Caco-2 (cell line): ENCODE results near the gene FES. TPM values are rescaled to one million over a fixed set of nuclear protein-coding genes. Genes with fewer than 3 reads are reported as not detected.

ENCODE experiments used
- BruUV-seq: library from RNA; stranded (reverse); fragments of 400-500 nt; replicated peaks from 2 replicates; lab custom pipeline; 2021; lab: Mats Ljungman, UMichigan
- CTCF ChIA-PET: fragments of 300-600 bp; sonication (Branson Sonifier 250); formaldehyde crosslinking; loops from one replicate; lab custom pipeline; 2022; ENCODE audit warnings: antibody characterized with exemption; lab: Charles Lee
- POLR2A ChIA-PET: fragments of 300-600 bp; sonication (Branson Sonifier 250); formaldehyde crosslinking; loops from one replicate; lab custom pipeline; 2022; ENCODE audit warnings: antibody characterized with exemption; lab: Charles Lee
- DNase-seq, 2 experiments: peaks; one replicate each; pipeline versions ENCODE4 v3.0.0 to v3.0.0-alpha.2; 2020 to 2022
- H3K27me3 ChIP-seq: replicated peaks from 2 replicates; pipeline ENCODE4 v1.6.0; 2011; ENCODE audit warnings: low read length; ENCODE audit not compliant: control insufficient read depth, insufficient read depth
- H3K36me3 ChIP-seq: 2 replicates; pipeline ENCODE4 v1.5.1; 2011; ENCODE audit warnings: low read length; ENCODE audit not compliant: control insufficient read depth, insufficient read depth
- H3K4me1 ChIP-seq: fragments of 250-450 bp; sonication (Bioruptor Pico); 2 replicates; pipeline ENCODE4 v1.5.1; 2020; ENCODE audit warnings: mild to moderate bottlenecking
- H3K4me3 ChIP-seq: 2 replicates; pipeline ENCODE4 v1.5.1; 2011; ENCODE audit warnings: low read depth, mild to moderate bottlenecking, control low read depth, low read length
- H3K9me3 ChIP-seq: fragments of 250-450 bp; sonication (Bioruptor Pico); 2 replicates; pipeline ENCODE4 v1.5.1; 2020; ENCODE audit warnings: mild to moderate bottlenecking, moderate library complexity
- H3K27ac Mint-ChIP-seq: one replicate; pipeline ENCODE4 v1.8.0; 2022; ENCODE audit warnings: mixed read lengths; ENCODE audit not compliant: unreplicated experiment
- H3K27me3 Mint-ChIP-seq: one replicate; pipeline ENCODE4 v1.8.0; 2022; ENCODE audit warnings: mixed read lengths; ENCODE audit not compliant: insufficient read depth, unreplicated experiment
- H3K36me3 Mint-ChIP-seq: one replicate; pipeline ENCODE4 v1.8.0; 2022; ENCODE audit warnings: mild to moderate bottlenecking, mixed read lengths; ENCODE audit not compliant: insufficient read depth, unreplicated experiment
- H3K4me1 Mint-ChIP-seq: one replicate; pipeline ENCODE4 v1.8.0; 2022; ENCODE audit warnings: low read depth, mixed read lengths; ENCODE audit not compliant: unreplicated experiment
- H3K4me3 Mint-ChIP-seq: one replicate; pipeline ENCODE4 v1.8.0; 2022; ENCODE audit warnings: mild to moderate bottlenecking, moderate library complexity, mixed read lengths; ENCODE audit not compliant: unreplicated experiment
- H3K9me3 Mint-ChIP-seq: one replicate; pipeline ENCODE4 v1.8.0; 2022; ENCODE audit warnings: mixed read lengths; ENCODE audit not compliant: unreplicated experiment
- intact Hi-C: fragments of 100-400 bp; cut with micrococcal nuclease; formaldehyde crosslinking; loops from one replicate; pipeline ENCODE4 v1.10.0; 2022; ENCODE audit not compliant: unreplicated experiment
- total RNA-seq: library from RNA; stranded (reverse); gene quantifications from 2 replicates; pipeline ENCODE4 v1.2.3, GENCODE V29; 2022
- TF ChIP-seq, protein P1 (sequence below), 2 experiments: fragments of 200-600 bp in 1 of 2; IDR thresholded peaks; 1 replicate in 1 of 2; 2 replicates in 1 of 2; pipeline versions ENCODE4 v1.5.1 to v1.8.0; 2011 to 2022; ENCODE audit warnings: antibody characterized with exemption in 1 of 2, control low read depth in 1 of 2, inconsistent platforms in 1 of 2, low read depth in 1 of 2, low read length in 1 of 2, mild to moderate bottlenecking in 1 of 2, moderate library complexity in 1 of 2; ENCODE audit not compliant: insufficient read depth in 1 of 2, severe bottlenecking in 1 of 2, unreplicated experiment in 1 of 2

The FES gene
- total RNA-seq, 1 experiment from 2014 or later, result 1.7 TPM

- Mint-ChIP-seq H3K27ac (no peak overlapping the region), H3K4me1 (no peaks in the 10 kb centered on the region), H3K27me3 (no peaks in the 10 kb centered on the region), H3K4me3 (no peak overlapping the region), H3K9me3 (no peaks in the 10 kb centered on the region), H3K36me3 (peaks cover 19% of the 10 kb centered on the region)
- no TSS peak for BruUV-seq
- DNase-seq, result no peak
- ChIA-PET POLR2A (no interaction called here), CTCF (no interaction called here)
- no peaks in the 10 kb centered on the region for H3K36me3 ChIP-seq
- TF ChIP-seq, protein P1, sequence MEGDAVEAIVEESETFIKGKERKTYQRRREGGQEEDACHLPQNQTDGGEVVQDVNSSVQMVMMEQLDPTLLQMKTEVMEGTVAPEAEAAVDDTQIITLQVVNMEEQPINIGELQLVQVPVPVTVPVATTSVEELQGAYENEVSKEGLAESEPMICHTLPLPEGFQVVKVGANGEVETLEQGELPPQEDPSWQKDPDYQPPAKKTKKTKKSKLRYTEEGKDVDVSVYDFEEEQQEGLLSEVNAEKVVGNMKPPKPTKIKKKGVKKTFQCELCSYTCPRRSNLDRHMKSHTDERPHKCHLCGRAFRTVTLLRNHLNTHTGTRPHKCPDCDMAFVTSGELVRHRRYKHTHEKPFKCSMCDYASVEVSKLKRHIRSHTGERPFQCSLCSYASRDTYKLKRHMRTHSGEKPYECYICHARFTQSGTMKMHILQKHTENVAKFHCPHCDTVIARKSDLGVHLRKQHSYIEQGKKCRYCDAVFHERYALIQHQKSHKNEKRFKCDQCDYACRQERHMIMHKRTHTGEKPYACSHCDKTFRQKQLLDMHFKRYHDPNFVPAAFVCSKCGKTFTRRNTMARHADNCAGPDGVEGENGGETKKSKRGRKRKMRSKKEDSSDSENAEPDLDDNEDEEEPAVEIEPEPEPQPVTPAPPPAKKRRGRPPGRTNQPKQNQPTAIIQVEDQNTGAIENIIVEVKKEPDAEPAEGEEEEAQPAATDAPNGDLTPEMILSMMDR (IDR thresholded peaks at IDR 0.05; ENCODE audit: insufficient read depth in 1 of 2, low read depth in 1 of 2, low read length in 1 of 2, severe bottlenecking in 1 of 2, unreplicated experiment in 1 of 2), result no peak
- H3K9me3 ChIP-seq, result no peaks in the 10 kb centered on the region
- H3K4me3 ChIP-seq, result no peak overlapping the region
- no peaks in the 10 kb centered on the region for H3K27me3 ChIP-seq
- intact Hi-C loops, result no loop called here
- no peaks in the 10 kb centered on the region; the same call in 1 of the 2 replicates for H3K4me1 ChIP-seq
Observed at GRCh38 chr15:90880381-90881145, 3.7 kb upstream of the FES start.

DNA sequence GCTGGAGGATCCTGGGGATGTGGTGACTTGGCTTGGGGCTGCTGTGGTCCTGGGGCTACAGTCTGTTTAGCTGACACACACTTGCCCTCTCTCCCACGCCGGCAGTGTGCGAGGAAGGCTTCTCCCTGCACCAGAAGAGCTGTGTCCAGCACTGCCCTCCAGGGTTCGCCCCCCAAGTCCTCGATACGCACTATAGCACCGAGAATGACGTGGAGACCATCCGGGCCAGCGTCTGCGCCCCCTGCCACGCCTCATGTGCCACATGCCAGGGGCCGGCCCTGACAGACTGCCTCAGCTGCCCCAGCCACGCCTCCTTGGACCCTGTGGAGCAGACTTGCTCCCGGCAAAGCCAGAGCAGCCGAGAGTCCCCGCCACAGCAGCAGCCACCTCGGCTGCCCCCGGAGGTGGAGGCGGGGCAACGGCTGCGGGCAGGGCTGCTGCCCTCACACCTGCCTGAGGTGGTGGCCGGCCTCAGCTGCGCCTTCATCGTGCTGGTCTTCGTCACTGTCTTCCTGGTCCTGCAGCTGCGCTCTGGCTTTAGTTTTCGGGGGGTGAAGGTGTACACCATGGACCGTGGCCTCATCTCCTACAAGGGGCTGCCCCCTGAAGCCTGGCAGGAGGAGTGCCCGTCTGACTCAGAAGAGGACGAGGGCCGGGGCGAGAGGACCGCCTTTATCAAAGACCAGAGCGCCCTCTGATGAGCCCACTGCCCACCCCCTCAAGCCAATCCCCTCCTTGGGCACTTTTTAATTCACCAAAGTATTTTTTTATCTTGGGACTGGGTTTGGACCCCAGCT is 2.9 kb upstream of the FES start:
- Mint-ChIP-seq H3K36me3 (peaks cover 19% of the 10 kb centered on the region), H3K9me3 (no peaks in the 10 kb centered on the region), H3K27me3 (no peaks in the 10 kb centered on the region), H3K4me1 (no peaks in the 10 kb centered on the region), H3K27ac (no peak overlapping the region), H3K4me3 (no peak overlapping the region)
- no peaks in the 10 kb centered on the region; the same call in 1 of the 2 replicates for H3K4me1 ChIP-seq
- no peaks in the 10 kb centered on the region for H3K27me3 ChIP-seq
- ChIA-PET CTCF (interaction anchor here (1.4 kb wide), 1 partner anchor 233 kb away, joined by 3 read pairs; no protein-coding TSS in a partner anchor), POLR2A (no interaction called here)
- no TSS peak for BruUV-seq
- TF ChIP-seq, protein P1 (IDR thresholded peaks at IDR 0.05; ENCODE audit: insufficient read depth in 1 of 2, low read depth in 1 of 2, low read length in 1 of 2, severe bottlenecking in 1 of 2, unreplicated experiment in 1 of 2), result no peak
- no peaks in the 10 kb centered on the region for H3K36me3 ChIP-seq
- intact Hi-C loops, result no loop called here
- no peak overlapping the region for H3K4me3 ChIP-seq
- no peak for DNase-seq
- H3K9me3 ChIP-seq, result no peaks in the 10 kb centered on the region

- POLR2A ChIA-PET, result no interaction called here
- peaks cover 19% of the 10 kb centered on the region for H3K36me3 Mint-ChIP-seq
- TSS peak; percentile 28 for BruUV-seq
- no peaks in the 10 kb centered on the region for H3K4me1 Mint-ChIP-seq
- Histone ChIP-seq H3K4me3 (no peak overlapping the region), H3K4me1 (no peaks in the 10 kb centered on the region; the same call in 1 of the 2 replicates), H3K36me3 (no peaks in the 10 kb centered on the region), H3K27me3 (no peaks in the 10 kb centered on the region), H3K9me3 (no peaks in the 10 kb centered on the region)
- TF ChIP-seq, protein P1 (IDR thresholded peaks at IDR 0.05; ENCODE audit: insufficient read depth in 1 of 2, low read depth in 1 of 2, low read length in 1 of 2, severe bottlenecking in 1 of 2, unreplicated experiment in 1 of 2), result no peak
- H3K4me3 Mint-ChIP-seq, result no peak overlapping the region
- no peaks in the 10 kb centered on the region for H3K27me3 Mint-ChIP-seq
- intact Hi-C loops, result no loop called here
- no peak overlapping the region for H3K27ac Mint-ChIP-seq
- CTCF ChIA-PET, result interaction anchor here (1.4 kb wide), 1 partner anchor 234 kb away, joined by 3 read pairs; no protein-coding TSS in a partner anchor
- no peaks in the 10 kb centered on the region for H3K9me3 Mint-ChIP-seq
- no peak for DNase-seq
Observed at GRCh38 chr15:90881978-90882721, 2.2 kb upstream of the FES start.
